ENCODE results near the gene ITSN2.
A peak's percentile ranks its signal among the peaks of the same experiment; 100 is the strongest.
"Not testable (repeated sequence)": the region's sequence is repeated elsewhere in the genome, so short reads cannot be mapped to it uniquely, and the experiment has no call there.

Gene ITSN2

GRCh38 chr2:24362253-24362652 lies 1.9 kb upstream of the ITSN2 start:
- DNase-seq: no peak

DNA sequence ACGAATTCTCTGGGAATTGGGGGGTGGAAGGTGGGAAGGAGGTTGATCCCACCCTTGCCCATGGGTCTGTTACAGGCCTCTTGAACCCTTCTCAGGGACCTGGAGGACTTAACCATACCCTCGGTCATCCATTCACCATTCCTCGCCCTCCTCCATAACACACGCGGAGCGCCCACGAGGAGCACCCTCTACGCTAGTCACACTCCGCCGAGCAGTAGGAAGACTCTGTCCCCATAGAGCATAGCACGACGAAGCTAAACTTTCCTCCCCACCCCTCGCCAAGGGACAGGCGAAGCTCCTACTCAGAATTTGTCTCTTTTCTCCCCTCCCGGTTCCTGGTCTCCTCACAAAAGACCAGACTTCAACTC lies 611 bp upstream of the ITSN2 start:
- DNase-seq: no peak

DNA sequence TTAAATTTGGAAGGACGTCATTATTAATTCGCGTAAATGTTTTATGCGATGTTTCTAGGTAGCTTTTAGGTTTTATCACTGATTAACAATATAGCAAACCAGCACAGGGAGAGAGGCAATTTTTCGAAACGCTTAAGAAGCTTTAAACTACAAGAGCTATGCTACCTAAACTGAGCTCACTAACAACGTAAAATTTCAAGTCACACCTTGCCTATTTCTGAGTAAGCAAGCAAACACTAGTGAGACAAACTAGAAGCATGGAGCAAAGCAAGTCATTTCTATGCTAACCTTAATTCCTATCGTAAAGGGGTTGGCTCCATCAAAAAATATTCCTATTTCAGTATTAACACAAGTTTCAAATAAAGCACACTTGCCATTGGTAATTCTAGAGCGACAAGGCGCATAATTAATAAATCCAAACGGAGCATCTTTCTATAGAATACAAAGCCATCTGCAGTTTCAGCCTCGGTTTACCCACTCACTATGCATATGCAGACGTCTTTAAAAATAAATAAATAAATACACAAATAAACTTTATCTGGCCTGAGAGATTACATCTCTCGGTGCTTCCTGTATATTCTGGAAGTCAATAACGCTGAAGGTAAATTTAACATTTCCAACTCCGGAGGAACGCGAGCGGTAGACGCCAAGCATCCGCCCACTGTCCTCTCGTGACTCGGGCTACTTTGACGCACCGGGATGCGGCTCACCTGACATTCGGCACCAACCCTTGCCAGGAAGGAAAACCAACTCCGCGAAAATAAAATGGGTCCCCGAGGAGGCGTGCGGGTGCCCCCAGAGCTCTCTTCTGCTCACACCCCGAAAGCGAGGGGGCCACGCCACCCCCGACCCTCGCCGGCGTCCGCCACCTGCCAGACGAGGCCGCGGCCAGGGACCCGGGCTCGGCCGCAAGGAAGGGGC lies 947 bp downstream of the ITSN2 start:
- DNase-seq: peak; percentile 74

DNA sequence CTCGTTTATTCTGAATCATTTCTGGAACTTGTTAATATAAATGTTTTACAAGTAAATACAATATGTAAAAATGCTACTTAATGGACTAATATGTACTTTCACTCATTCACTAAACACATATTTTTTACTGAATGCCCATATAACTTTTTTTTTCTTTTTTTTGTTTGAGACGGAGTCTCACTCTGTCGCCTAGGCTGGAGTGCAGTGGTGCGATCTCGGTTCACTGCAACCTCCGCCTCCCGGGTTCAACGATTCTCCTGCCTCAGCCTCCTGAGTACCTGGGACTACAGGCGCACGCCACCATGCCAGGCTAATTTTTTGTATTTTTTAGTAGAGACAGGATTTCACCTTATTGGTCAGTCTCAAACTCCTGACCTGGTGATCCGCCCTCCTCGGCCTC lies 2.6 kb downstream of the ITSN2 start:
- not testable (repeated sequence) for DNase-seq

GRCh38 chr2:24357115-24357514 lies 3.2 kb downstream of the ITSN2 start:
- DNase-seq: not testable (repeated sequence)

DNA sequence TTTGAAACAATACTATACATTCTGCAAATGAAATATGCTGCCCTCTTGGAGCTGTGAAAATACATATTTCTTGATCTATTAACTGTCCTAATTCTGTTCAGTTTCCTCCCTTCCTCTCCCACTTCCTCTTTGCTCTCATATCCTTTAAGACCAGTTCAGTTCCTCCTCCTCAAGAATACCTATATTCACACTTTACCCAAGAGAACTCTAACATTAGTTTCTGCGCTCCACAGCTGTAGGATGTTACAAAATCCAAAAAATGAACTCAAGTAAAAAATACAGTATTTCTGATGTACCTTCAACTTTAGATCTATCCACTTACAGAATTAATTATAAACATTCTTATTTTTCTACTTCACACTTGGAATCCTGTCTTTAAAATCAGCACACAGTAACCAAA lies 5.4 kb downstream of the ITSN2 start:
- no peak for DNase-seq

- no peak for DNase-seq
Measured at GRCh38 chr2:24354395-24354794, 5.9 kb downstream of the ITSN2 start.

DNA sequence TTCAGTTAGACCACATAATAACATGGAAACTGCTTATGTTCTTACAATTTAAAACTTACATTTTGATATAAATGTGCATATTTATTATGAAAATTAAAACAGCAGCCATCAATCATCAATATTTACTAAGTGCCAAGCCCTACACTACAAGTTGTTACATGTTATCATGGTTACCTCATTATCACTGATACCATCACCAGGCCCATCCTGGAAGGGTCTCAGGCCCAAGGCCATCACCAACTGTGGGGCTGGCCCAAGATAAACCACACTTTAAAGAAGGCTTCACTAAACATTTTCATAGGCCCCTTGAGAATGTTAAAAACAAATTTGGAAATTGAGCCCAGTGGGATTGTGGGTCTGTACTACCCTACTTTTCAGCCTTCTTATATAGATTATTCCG lies 6.4 kb downstream of the ITSN2 start:
- DNase-seq: no peak

GRCh38 chr2:24353364-24353763 lies 7.0 kb downstream of the ITSN2 start:
- no peak for DNase-seq

DNA sequence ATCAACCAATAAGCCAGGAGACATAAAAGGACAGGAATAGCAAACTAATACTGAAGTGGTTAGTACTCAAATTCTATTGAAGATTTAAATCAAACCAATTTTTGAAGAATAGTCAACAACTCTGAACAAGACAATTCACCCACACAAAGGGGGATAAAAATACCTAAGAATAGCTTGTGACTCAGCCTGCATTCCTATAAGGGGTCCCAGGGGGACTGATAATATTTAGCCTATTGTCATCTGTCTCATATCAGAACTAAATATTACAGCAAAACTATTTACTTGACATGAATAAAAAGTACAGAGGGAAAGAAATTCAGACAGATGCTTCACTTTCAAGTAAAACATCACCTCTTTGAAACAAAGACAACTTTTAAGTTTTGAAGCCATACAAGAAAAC lies 7.7 kb downstream of the ITSN2 start:
- DNase-seq: no peak

DNA sequence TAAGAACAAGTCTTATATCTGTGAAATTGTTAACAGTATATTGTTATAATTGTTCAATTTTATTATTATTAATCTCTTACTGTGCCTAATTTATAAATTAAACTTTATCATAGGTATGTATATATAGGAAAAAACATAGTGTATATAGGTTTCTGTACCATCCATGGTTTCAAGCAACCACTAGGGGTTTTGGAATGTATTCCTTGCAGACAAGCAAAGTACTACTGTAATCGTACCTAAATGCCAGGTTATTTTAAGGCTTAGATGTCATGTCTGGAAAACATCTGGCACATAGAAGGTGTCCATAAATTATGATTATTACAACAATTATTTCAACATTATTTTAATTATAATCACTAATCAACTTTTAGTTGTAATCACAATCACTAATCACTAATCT lies 8.4 kb downstream of the ITSN2 start:
- no peak for DNase-seq

DNA sequence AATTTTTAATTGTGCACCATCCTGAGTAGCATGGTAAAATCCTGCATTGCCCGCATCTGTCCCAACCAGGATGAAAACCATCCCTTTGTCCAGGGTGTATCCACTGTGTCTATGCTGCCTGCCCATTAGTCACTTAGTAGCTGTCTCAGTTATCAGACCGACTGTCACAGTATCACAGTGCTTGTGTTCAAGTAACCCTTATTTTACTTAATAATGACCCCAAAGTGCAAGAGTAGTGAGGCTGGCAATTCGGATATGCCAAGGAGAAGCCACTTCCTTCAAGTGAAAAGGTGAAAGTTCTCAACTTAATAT lies 8.8 kb downstream of the ITSN2 start:
- no peak for DNase-seq

DNA sequence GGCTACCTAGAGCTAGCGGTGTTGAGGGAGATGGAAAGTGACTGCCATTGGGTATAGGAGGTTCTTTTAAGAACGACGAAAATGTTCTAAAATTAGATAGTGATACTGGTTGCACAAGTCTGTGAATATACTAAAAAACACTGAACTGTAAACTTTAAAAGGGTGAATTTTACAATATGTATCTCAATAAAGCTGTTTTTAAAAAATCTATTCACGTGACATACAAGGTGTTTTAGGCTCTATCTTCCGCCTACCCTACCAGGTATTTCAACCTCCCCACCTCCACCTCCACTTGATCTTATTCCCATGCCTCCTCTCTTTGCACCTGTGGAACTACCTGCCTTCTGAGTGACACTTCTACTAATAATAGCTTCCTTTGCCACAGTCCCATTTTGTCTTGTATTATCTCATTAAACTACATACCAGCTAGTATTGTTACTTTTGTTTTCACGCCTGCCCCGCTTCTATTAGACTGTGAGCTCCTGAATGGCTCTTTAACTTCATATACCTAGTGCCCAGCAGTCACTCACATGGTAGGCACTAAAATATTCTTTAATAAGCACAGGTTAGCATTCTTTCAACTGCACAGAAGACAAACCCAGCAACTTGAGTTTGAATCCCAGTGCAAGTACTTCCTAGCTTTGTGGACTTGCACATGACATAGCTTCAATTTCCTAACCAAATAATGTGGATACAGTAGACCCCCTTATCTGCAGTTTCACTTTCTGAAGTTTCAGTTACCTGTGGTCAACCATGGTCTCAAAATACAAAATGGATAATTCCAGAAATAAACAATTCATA lies 9.3 kb downstream of the ITSN2 start:
- no peak for DNase-seq

DNA sequence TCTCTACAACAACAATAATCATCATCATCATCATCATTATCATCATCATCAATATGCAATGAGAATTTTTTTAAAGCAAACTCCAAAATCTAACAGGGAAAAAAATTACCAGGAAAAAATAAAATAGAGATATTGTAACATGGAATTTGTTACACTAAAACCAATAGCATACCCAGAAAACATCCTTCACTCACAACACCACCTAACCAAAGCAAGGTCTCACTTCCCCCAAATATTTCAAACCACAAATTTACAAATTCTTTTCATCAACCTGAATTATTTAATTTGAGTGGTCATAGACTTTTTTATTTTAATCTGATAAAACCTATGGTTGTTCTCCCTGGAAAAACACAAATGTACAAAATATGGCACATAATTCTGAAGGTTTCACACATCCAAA lies 11.2 kb downstream of the ITSN2 start:
- DNase-seq: no peak

- no peak for DNase-seq
Measured at GRCh38 chr2:24345937-24346336, 14.4 kb downstream of the ITSN2 start.

DNA sequence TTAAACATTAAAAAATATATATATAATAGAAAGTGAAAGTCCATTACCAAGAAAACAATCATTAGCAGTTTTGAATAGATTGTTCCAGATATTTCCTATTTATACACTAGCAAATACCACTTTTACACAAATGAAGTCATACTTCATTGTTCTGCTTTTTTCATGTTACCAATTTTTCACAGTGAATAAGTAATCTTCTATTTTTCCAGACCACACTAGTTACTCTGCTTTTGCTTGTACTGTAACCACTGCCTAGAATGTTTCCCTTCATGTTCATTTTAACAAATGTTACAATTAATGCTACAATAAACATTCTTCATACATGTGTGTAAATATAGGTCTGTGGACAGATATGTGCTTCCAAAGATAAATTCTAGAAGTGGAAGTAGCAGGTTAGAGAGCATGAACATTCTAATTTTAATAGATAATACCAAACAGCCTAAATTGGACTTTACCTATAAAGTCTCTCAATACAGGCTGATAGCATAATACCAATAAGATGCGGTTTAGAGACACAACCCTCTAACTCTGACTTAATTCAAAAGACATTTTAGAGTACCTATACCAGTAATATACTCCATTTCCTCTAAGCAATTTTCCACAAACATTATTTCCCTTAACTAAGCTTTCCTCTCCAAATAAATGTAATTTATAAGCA lies 17.0 kb downstream of the ITSN2 start:
- DNase-seq: no peak

DNA sequence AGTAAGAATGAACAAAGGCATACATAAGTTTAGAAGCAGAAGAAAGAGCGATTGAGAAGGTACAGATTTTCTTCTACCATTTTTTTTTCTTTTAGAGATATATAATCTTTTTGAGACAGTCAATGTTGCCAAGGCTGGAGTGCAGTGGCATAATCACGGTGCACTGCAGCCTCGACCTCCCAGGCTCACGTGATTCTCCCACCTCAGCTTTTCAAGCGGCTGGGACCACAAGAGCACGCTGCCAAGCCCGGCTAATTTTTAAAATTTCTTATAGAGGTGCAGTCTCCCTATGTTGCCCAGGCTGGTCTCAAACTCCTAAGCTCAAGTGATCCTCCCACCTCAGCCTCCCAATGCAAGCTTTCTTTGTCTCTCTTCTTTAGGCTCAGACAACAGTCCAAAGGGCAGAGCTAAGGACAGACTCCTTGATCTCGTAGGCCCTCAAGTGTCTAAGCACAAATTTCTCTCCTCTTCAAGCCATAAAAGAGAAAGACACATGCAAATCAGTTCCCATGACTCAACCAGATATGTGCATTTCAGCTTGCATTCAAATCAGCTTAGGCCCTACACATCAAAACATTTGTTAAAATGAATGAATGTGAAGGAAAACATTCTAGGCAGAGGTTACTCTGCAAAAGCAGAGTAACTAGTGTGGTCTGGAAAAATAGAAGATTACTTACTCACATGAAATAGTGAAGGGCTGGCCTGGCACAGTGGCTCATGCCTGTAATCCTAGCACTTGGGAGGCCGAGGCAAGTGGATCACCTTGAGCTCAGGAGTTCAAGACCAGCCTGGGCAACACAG lies 18.0 kb downstream of the ITSN2 start:
- no peak for DNase-seq

DNA sequence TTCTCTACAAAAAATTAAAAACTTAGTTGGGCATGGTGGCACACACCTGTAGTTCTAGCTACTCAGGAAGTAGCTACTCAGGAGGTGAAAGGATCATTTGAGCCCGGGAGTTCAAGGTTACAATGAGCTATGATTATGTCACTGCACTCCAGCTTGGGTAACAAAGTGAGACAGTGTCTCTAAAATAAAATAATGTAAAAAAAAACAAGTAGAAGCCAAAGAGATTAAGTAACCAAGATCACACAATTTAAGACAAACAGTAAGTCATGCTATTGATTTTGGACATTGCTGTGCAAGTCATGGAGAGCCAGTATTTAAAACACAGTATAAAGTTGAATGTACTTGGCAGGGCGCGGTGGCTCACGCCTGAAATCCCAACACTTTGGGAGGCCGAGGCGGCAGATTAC lies 20.5 kb downstream of the ITSN2 start:
- DNase-seq: no peak

GRCh38 chr2:24339098-24339497 lies 21.2 kb downstream of the ITSN2 start:
- not testable (repeated sequence) for DNase-seq

- DNase-seq: no peak
Measured at GRCh38 chr2:24337890-24338289, 22.4 kb downstream of the ITSN2 start.

GRCh38 chr2:24336811-24337210 lies 23.5 kb downstream of the ITSN2 start:
- no peak for DNase-seq

- DNase-seq: no peak
Measured at GRCh38 chr2:24334245-24334633, 26.1 kb downstream of the ITSN2 start.

Data from activated CD8-positive, alpha-beta memory T cell treated with anti-CD3 and anti-CD28 coated beads, Interleukin-2, amount 50 U/mL, for 48 hours (primary cell).